SK-N-SH (cell line): Measurements from ENCODE around the gene SFXN4. TPM values are rescaled to one million over a fixed set of nuclear protein-coding genes. Genes with fewer than 3 reads are reported as not detected.
A peak's percentile ranks its signal among the peaks of the same experiment; 100 is the strongest.
"Not testable (repeated sequence)": the region's sequence is repeated elsewhere in the genome, so short reads cannot be mapped to it uniquely, and the experiment has no call there.

ENCODE experiments used
- CTCF ChIA-PET: fragments of 300-600, 350-600 bp; formaldehyde crosslinking; extraction: SDS; loops from one replicate; lab custom pipeline; 2021; lab: Yijun Ruan, JAX
- POLR2A ChIA-PET: fragments of 350-600 bp; sonication (Branson Sonifier 250); formaldehyde crosslinking; extraction: SDS; loops from one replicate; lab custom pipeline; 2020; ENCODE audit warnings: antibody characterized with exemption, inconsistent platforms; lab: Yijun Ruan, JAX
- DNase-seq: peaks from one replicate; pipeline ENCODE4 v3.0.0; 2012
- H2AFZ ChIP-seq: fragments of 200-600 bp; sonication (generic); 2 replicates; pipeline ENCODE4 v1.8.1; 2016; ENCODE audit warnings: antibody characterized with exemption, mild to moderate bottlenecking, low read depth
- H3F3A ChIP-seq: fragments of 200-600 bp; sonication (generic); replicated peaks from 2 replicates; pipeline ENCODE3; 2016; ENCODE audit warnings: antibody characterized with exemption, mild to moderate bottlenecking; ENCODE audit not compliant: insufficient read depth
- H3K27ac ChIP-seq, 2 experiments: fragments of 200-500 bp in 1 of 2; fragments of 200-600 bp in 1 of 2; sonication (Bioruptor generic) in 1 of 2; sonication (generic), shearing (Covaris generic) in 1 of 2; 2 replicates each; pipeline versions ENCODE4 v1.5.1 to v1.6.1; 2014 to 2016; ENCODE audit warnings: low read depth in 2 of 2, inconsistent platforms in 1 of 2, low read length in 1 of 2, mild to moderate bottlenecking in 1 of 2, mixed read lengths in 1 of 2
- H3K27me3 ChIP-seq: fragments of 200-600 bp; sonication (generic), shearing (Covaris generic); 2 replicates; pipeline ENCODE4 v1.6.1; 2016; ENCODE audit warnings: mixed run types; ENCODE audit not compliant: insufficient read depth
- H3K36me3 ChIP-seq, 2 experiments: fragments of 200-500 bp in 1 of 2; fragments of 200-600 bp in 1 of 2; sonication (Bioruptor generic) in 1 of 2; sonication (generic) in 1 of 2; replicated peaks in 1 of 2; 2 replicates each; pipeline versions ENCODE3 to v1.5.1; 2014 to 2016; ENCODE audit warnings: low read length in 1 of 2, mild to moderate bottlenecking in 1 of 2; ENCODE audit not compliant: insufficient read depth in 2 of 2, control insufficient read depth in 1 of 2
- H3K4me1 ChIP-seq, 2 experiments: fragments of 200-500 bp in 1 of 2; fragments of 200-600 bp in 1 of 2; sonication (Bioruptor generic) in 1 of 2; sonication (generic), shearing (Covaris generic) in 1 of 2; 2 replicates each; pipeline versions ENCODE4 v1.5.1 to v1.6.1; 2014 to 2016; ENCODE audit warnings: low read depth in 1 of 2, low read length in 1 of 2, mixed run types in 1 of 2; ENCODE audit not compliant: insufficient read depth in 2 of 2, control insufficient read depth in 1 of 2
- H3K4me2 ChIP-seq: fragments of 200-600 bp; sonication (generic), shearing (Covaris generic); 2 replicates; pipeline ENCODE4 v1.6.1; 2017; ENCODE audit warnings: mixed run types
- H3K4me3 ChIP-seq, 2 experiments: fragments of 200-500 bp in 1 of 2; fragments of 200-600 bp in 1 of 2; sonication (Bioruptor generic) in 1 of 2; sonication (generic), shearing (Covaris generic) in 1 of 2; 2 replicates each; pipeline versions ENCODE4 v1.5.1 to v1.8.1; 2014 to 2016; ENCODE audit warnings: low read depth in 2 of 2, inconsistent platforms in 1 of 2, low read length in 1 of 2, mild to moderate bottlenecking in 1 of 2, mixed read lengths in 1 of 2, moderate library complexity in 1 of 2
- H3K79me2 ChIP-seq: fragments of 200-600 bp; sonication (generic); 2 replicates; pipeline ENCODE4 v1.8.1; 2017; ENCODE audit warnings: mild to moderate bottlenecking; ENCODE audit not compliant: insufficient read depth
- H3K9ac ChIP-seq: fragments of 200-600 bp; sonication (generic); 2 replicates; pipeline ENCODE4 v1.6.1; 2017; ENCODE audit warnings: mixed run types
- H3K9me2 ChIP-seq: fragments of 200-600 bp; sonication (generic); 2 replicates; pipeline ENCODE4 v1.6.1; 2017; ENCODE audit warnings: mixed run types
- H3K9me3 ChIP-seq: fragments of 200-600 bp; sonication (generic); 2 replicates; pipeline ENCODE4 v1.6.1; 2017; ENCODE audit warnings: mixed run types, mild to moderate bottlenecking, moderate library complexity
- H4K20me1 ChIP-seq: fragments of 200-600 bp; sonication (generic); 2 replicates; pipeline ENCODE4 v1.6.1; 2017; ENCODE audit warnings: mild to moderate bottlenecking, mixed run types; ENCODE audit not compliant: insufficient read depth
- EP300 ChIP-seq, 2 experiments: IDR thresholded peaks; 2 replicates each; pipeline versions ENCODE4 v1.4.0 to v1.6.1; 2012; ENCODE audit warnings: borderline replicate concordance in 1 of 2, low read depth in 1 of 2, low read length in 1 of 2
- EZH2phosphoT487 ChIP-seq: fragments of 200-600 bp; sonication (generic); IDR thresholded peaks from 2 replicates; pipeline ENCODE4 v1.6.1; 2017; ENCODE audit warnings: low read depth, mixed run types, mild to moderate bottlenecking, antibody characterized with exemption, moderate library complexity, borderline replicate concordance
- MEF2A ChIP-seq: IDR thresholded peaks from 2 replicates; pipeline ENCODE4 v1.4.0; 2012; ENCODE audit warnings: low read depth, borderline replicate concordance
- NRF1 ChIP-seq: IDR thresholded peaks from 2 replicates; pipeline ENCODE4 v1.6.1; 2012; ENCODE audit warnings: low read depth, mild to moderate bottlenecking, low read length
- POLR2AphosphoS5 ChIP-seq: IDR thresholded peaks from 2 replicates; pipeline ENCODE4 v1.6.1; 2012; ENCODE audit warnings: low read depth, low read length
- YY1 ChIP-seq: IDR thresholded peaks from 2 replicates; pipeline ENCODE4 v1.4.0; 2012; ENCODE audit warnings: low read depth, mild to moderate bottlenecking
- WGBS: methylation state at CpG from one replicate; pipeline ENCODE4 v1.1.6; 2017; ENCODE audit warnings: low lambda C conversion rate; 5-methylcytosine and 5-hydroxymethylcytosine counted together
- polyA plus RNA-seq, 3 experiments: library from polyadenylated mRNA; depleted of rRNA; stranded (reverse); fragments of >200 nt; gene quantifications; 2 replicates each; pipeline ENCODE4 v1.2.3, GENCODE V29; 2012
- TF ChIP-seq, protein P1 (sequence below): fragments of 150-350 bp; IDR thresholded peaks from 2 replicates; pipeline ENCODE4 v1.6.1; 2017; ENCODE audit warnings: antibody characterized with exemption, low read length, low read depth, borderline replicate concordance

SFXN4 gene
- polyA plus RNA-seq, 1 of the 3 experiments (the other 2 are of a cell fraction): 24.2 TPM

DNA sequence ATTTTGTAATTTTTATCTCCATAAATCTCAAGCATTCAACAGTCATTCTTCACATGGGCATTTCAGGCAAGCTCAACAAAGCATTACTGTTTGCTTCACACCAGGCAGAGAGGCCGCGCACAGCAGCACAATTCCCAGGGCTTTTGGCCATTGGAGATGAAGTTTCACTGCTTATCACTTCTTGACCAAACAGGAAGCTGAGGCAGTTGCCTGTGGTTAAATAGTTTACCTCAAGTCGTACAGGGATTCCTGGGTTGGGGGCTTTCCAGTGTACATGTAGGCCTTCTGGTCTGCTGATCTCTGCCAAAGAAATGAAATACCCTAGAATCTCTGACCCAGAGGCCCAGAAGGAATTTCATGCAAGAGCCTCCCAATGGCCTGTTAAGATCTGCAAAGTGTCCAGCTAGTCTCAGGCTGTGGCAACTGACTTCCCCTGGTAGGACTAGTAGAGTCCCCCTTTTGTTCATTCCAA is 24.3 kb upstream of the SFXN4 start:
- H3K9ac ChIP-seq: no peak overlapping the region
- no peak for TF ChIP-seq MEF2A
- no peak for TF ChIP-seq EZH2phosphoT487
- TF ChIP-seq NRF1: no peak
- TF ChIP-seq EP300 (IDR thresholded peaks at IDR 0.05; ENCODE audit: borderline replicate concordance in 1 of 2, low read depth in 1 of 2, low read length in 1 of 2): no peak
- TF ChIP-seq POLR2AphosphoS5: no peak
- 0 out of 2 replicates have a peak overlapping the region, but pooled peaks have one; percentile 32 for H2AFZ ChIP-seq
- no peak for DNase-seq
- H3K36me3 ChIP-seq: no peaks in the 10 kb centered on the region
- H3K79me2 ChIP-seq: no peaks in the 10 kb centered on the region
- peak overlapping the region in 1 of 2 experiments; percentile 53; a peak in 2 of 4 replicates for H3K27ac ChIP-seq
- H3K4me1 ChIP-seq: peaks cover 0 to 6% of the 10 kb centered on the region in 2 experiments; a peak in 2 of 4 replicates
- ChIA-PET POLR2A (no interaction called here), CTCF (interaction anchor here (0.6 to 3.2 kb wide), 9 partner anchors 10 to 354 kb away, joined by 3 to 41 read pairs (median 4); no protein-coding TSS in a partner anchor)
- no peaks in the 10 kb centered on the region for H3K9me2 ChIP-seq
- H3K4me3 ChIP-seq: no peak overlapping the region
- H4K20me1 ChIP-seq: no peaks in the 10 kb centered on the region
- H3F3A ChIP-seq: peaks cover 6% of the 10 kb centered on the region
- no peaks in the 10 kb centered on the region for H3K27me3 ChIP-seq
- H3K9me3 ChIP-seq: no peaks in the 10 kb centered on the region
- H3K4me2 ChIP-seq: no peak overlapping the region
- 65% methylated on average over 3 of the region's 3 CpGs for WGBS

DNA sequence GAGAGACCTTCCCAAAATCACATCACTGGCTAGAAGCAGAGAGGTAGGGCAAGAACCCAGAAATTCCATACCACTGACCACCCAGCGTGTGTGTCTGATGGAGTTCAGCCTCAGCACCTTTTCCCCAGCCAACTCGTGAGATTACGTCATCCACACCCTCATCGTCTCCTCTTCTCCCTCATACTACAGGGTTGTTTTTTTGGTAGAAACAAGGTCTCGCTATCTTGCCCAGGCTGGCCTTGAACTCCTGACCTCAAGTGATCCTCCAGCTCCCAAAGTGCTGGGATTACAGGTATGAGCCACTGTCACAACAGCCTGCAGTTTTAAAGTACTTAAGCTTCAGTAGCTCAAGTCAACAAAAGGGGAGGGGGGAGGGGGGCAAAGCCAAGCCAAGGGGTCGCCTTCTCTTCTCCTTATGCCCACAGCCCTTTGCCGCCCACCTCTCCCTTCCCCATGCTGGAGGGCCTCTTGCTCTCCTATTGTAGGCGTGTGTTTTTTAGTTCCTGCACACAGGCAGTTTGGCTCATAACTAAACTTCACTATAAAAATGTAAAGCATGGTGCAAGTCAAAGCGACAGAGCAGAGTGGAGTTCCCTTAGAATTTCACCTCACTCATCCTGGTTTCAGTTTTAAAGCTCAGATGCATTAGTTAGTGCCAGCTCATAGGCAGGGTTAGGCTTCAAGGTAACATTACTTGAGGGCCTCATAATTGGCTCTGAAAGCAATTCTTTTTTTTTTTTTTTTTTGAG is 18.3 kb upstream of the SFXN4 start:
- no peaks in the 10 kb centered on the region for H3K9me3 ChIP-seq
- no peak overlapping the region for H3K27ac ChIP-seq
- H3F3A ChIP-seq: no peaks in the 10 kb centered on the region
- H3K27me3 ChIP-seq: no peaks in the 10 kb centered on the region
- no peak overlapping the region for H3K9ac ChIP-seq
- TF ChIP-seq YY1: no peak
- TF ChIP-seq, protein P1, sequence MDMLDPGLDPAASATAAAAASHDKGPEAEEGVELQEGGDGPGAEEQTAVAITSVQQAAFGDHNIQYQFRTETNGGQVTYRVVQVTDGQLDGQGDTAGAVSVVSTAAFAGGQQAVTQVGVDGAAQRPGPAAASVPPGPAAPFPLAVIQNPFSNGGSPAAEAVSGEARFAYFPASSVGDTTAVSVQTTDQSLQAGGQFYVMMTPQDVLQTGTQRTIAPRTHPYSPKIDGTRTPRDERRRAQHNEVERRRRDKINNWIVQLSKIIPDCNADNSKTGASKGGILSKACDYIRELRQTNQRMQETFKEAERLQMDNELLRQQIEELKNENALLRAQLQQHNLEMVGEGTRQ: no peak
- no peak for TF ChIP-seq POLR2AphosphoS5
- TF ChIP-seq, all 33 proteins: peak for 0
- DNase-seq: no peak
- Histone ChIP-seq H3K36me3 (no peaks in the 10 kb centered on the region), H3K9me2 (no peaks in the 10 kb centered on the region), H3K79me2 (no peaks in the 10 kb centered on the region), H2AFZ (no peak overlapping the region), H3K4me3 (no peak overlapping the region), H4K20me1 (no peaks in the 10 kb centered on the region), H3K4me2 (no peak overlapping the region), H3K4me1 (peaks cover 0 to 5% of the 10 kb centered on the region in 2 experiments; a peak in 3 of 4 replicates)
- CTCF ChIA-PET: interaction anchor here (1.4 to 1.7 kb wide), 2 partner anchors 15 to 22 kb away, joined by 6 to 7 read pairs; no protein-coding TSS in a partner anchor
- WGBS: 95% methylated on average over 9 of the region's 9 CpGs
- POLR2A ChIA-PET: no interaction called here

DNA sequence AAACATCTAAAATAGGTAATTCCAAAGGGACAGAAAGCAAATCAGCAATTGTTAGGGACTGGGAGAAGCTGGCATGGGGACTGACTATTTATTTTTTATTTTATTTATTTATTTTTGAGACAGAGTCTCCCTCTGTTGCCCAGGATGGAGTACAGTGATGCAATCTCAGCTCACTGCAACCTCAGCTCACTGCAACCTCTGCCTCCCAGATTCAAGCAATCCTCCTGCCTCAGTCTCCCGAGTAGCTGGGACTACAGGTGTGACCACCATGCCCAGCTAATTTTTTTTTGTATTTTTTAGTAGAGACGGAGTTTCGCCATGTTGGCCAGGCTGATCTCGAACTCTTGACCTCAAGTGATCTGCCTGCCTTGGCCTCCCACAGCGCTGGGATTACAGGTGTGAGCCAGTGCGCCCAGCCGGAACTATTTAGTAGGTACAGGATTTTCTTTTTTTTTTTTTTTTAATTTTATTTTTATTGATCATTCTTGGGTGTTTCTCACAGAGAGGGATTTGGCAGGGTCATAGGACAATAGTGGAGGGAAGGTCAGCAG is 15.4 kb upstream of the SFXN4 start:
- H3K4me3 ChIP-seq, H3K27ac ChIP-seq, DNase-seq, H3K9me3 ChIP-seq, H3K9ac ChIP-seq, H2AFZ ChIP-seq, H3K9me2 ChIP-seq, H3F3A ChIP-seq, H3K4me2 ChIP-seq, H3K27me3 ChIP-seq, POLR2A ChIA-PET, H4K20me1 ChIP-seq: not testable (repeated sequence)
- H3K79me2 ChIP-seq: peaks cover 25% of the 10 kb centered on the region
- over 99% methylated on average over 7 of the region's 7 CpGs for WGBS
- peaks cover 6 to 18% of the 10 kb centered on the region in 2 experiments; a peak in 3 of 4 replicates for H3K4me1 ChIP-seq
- peaks cover 10 to 11% of the 10 kb centered on the region in 2 experiments for H3K36me3 ChIP-seq
- CTCF ChIA-PET: interaction anchor here (1.1 to 2.8 kb wide), 4 partner anchors 11 to 309 kb away, joined by 3 to 12 read pairs (median 4); partner anchors contain the start of gene GRK5
